Measurements from ENCODE around the gene KIF4A.
"Not testable (repeated sequence)": the region's sequence is repeated elsewhere in the genome, so short reads cannot be mapped to it uniquely, and the experiment has no call there.

KIF4A gene

DNA sequence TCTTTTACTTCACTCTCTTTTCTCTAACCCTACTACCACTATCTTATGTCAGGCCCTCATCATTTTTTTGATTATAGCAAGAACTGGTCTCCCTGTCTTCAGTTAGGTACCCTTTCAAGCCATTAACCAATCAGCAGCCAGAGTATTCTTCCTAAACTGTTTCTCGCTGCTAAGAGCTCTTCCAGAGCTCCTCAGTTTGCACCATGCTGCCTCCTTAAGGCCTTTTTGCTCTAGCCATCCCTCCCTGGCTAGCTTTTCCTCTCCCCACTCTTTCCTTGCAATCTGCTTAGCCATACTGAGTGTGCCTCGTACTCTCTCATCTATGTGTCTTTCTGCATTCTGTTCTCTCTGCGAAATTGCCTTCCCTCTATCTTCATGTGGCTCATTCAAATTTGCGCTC, 32.9 kb downstream of the KIF4A start:
- ChIA-PET POLR2A (no interaction called here), CTCF (no interaction called here)
- no peak for DNase-seq (ENCODE audit: low read depth, low spot score)
- TF ChIP-seq, protein P1, sequence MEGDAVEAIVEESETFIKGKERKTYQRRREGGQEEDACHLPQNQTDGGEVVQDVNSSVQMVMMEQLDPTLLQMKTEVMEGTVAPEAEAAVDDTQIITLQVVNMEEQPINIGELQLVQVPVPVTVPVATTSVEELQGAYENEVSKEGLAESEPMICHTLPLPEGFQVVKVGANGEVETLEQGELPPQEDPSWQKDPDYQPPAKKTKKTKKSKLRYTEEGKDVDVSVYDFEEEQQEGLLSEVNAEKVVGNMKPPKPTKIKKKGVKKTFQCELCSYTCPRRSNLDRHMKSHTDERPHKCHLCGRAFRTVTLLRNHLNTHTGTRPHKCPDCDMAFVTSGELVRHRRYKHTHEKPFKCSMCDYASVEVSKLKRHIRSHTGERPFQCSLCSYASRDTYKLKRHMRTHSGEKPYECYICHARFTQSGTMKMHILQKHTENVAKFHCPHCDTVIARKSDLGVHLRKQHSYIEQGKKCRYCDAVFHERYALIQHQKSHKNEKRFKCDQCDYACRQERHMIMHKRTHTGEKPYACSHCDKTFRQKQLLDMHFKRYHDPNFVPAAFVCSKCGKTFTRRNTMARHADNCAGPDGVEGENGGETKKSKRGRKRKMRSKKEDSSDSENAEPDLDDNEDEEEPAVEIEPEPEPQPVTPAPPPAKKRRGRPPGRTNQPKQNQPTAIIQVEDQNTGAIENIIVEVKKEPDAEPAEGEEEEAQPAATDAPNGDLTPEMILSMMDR (IDR thresholded peaks at IDR 0.05; ENCODE audit: insufficient read depth, low read length, missing control alignments): no peak
- H3K4me3 ChIP-seq (ENCODE audit: low read depth, low read length): no peak overlapping the region

GRCh38 chrX:70323628-70324027, 33.7 kb downstream of the KIF4A start:
- DNase-seq (ENCODE audit: low read depth, low spot score); CTCF ChIA-PET; H3K4me3 ChIP-seq (ENCODE audit: low read depth, low read length); POLR2A ChIA-PET: not testable (repeated sequence)

- no peak for DNase-seq (ENCODE audit: low read depth, low spot score)
- no peak overlapping the region for H3K4me3 ChIP-seq (ENCODE audit: low read depth, low read length)
- ChIA-PET POLR2A (no interaction called here), CTCF (no interaction called here)
- TF ChIP-seq, protein P1 (IDR thresholded peaks at IDR 0.05; ENCODE audit: insufficient read depth, low read length, missing control alignments): no peak
These were observed 34.4 kb downstream of the KIF4A start for GRCh38 chrX:70324326-70324725.

- ChIA-PET CTCF (no interaction called here), POLR2A (no interaction called here)
- no peak for DNase-seq (ENCODE audit: low read depth, low spot score)
- no peak overlapping the region for H3K4me3 ChIP-seq (ENCODE audit: low read depth, low read length)
- TF ChIP-seq, protein P1 (IDR thresholded peaks at IDR 0.05; ENCODE audit: insufficient read depth, low read length, missing control alignments): no peak
These were observed 41.3 kb downstream of the KIF4A start for GRCh38 chrX:70331161-70331560.

GRCh38 chrX:70332600-70332999, 42.7 kb downstream of the KIF4A start:
- TF ChIP-seq, protein P1 (IDR thresholded peaks at IDR 0.05; ENCODE audit: insufficient read depth, low read length, missing control alignments): peak; percentile 7
- ChIA-PET CTCF (no interaction called here), POLR2A (no interaction called here)
- DNase-seq (ENCODE audit: low read depth, low spot score): no peak
- H3K4me3 ChIP-seq (ENCODE audit: low read depth, low read length): no peak overlapping the region

DNA sequence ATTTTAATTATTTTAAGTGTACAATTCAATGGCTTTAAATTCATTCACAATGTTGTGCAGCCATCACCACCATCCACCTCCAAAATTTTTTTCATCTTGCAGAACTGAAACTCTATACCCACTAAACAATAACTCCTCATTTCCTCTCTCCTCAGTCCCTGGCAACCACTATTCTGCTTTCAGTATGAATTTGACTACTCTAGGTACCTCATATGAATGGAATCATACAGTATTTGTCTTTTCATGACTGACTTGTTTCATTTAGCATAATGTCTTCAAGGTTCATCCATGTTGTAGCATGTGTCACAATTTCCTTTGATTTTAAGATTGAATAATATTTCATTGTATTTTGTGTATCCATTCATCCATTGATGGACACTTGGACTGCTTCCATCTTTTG, 46.9 kb downstream of the KIF4A start:
- no peak for DNase-seq (ENCODE audit: low read depth, low spot score)
- no peak overlapping the region for H3K4me3 ChIP-seq (ENCODE audit: low read depth, low read length)
- ChIA-PET CTCF (no interaction called here), POLR2A (no interaction called here)
- TF ChIP-seq, protein P1 (IDR thresholded peaks at IDR 0.05; ENCODE audit: insufficient read depth, low read length, missing control alignments): no peak

DNA sequence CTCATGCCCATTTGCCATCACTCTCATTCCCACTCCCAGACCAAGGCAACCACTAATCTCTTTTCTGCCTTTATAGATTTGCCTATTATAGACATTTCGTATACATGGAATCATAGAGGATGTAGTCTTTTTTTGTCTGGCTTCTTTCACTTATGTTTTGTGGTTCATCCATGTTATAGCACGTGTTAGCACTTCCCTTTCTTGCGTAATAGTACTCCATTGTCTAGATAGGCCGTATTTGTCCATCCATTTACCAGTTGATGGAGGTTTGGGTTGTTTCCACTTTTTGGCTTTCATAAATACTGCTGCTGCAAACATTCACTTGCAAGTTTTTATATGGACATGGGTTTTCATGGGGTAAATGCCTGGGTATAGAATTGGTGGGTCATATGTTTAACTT, 48.4 kb downstream of the KIF4A start:
- H3K4me3 ChIP-seq (ENCODE audit: low read depth, low read length): no peak overlapping the region
- POLR2A ChIA-PET: no interaction called here
- no peak for DNase-seq (ENCODE audit: low read depth, low spot score)
- TF ChIP-seq, protein P1 (IDR thresholded peaks at IDR 0.05; ENCODE audit: insufficient read depth, low read length, missing control alignments): no peak
- CTCF ChIA-PET: no interaction called here
